SHP77 (cell line): ENCODE results near the gene COL18A1.

ENCODE experiments used
- DNase-seq, 2 experiments: peaks; one replicate each; lab custom pipeline; 2025; lab: John Stamatoyannopoulos, UW

Gene COL18A1

DNA sequence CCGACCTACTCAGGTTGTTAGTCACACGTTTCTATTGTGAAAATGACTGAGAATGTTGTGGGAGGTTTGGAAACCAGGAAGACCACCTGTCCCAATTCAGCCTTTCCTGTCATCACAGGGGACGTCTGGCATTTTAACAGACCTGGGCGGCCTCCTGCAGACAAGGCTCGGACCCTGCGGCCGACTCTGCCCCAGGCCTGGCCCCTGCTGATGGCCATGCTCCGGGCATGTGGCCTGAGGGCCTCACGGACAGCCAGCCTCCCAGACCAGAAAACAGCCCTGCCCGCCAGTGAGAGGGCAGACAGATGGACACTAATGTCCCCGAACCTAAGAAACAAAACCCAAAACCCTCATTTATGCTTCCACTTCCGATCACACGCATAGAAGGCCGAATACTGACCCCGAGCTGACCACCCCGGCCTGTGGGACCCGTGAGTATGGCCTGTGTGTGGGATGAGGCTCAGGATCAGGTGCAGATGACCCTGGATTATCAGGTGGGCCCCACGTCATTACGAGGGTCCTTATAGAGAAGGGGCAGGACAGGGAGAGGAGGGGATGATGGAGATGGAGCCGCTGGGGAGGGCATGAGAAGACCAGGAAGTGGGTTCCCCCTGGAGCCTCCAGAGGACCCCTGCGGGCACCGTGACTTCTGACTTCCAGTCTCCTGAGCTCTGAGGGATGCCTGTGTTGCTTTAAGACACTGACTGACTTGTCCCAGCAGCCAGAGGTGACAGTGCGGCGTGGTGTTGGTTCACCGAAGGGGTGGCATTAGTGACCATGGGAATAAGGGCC, 9.6 kb downstream of the COL18A1 start:
- DNase-seq, result no peak

DNA sequence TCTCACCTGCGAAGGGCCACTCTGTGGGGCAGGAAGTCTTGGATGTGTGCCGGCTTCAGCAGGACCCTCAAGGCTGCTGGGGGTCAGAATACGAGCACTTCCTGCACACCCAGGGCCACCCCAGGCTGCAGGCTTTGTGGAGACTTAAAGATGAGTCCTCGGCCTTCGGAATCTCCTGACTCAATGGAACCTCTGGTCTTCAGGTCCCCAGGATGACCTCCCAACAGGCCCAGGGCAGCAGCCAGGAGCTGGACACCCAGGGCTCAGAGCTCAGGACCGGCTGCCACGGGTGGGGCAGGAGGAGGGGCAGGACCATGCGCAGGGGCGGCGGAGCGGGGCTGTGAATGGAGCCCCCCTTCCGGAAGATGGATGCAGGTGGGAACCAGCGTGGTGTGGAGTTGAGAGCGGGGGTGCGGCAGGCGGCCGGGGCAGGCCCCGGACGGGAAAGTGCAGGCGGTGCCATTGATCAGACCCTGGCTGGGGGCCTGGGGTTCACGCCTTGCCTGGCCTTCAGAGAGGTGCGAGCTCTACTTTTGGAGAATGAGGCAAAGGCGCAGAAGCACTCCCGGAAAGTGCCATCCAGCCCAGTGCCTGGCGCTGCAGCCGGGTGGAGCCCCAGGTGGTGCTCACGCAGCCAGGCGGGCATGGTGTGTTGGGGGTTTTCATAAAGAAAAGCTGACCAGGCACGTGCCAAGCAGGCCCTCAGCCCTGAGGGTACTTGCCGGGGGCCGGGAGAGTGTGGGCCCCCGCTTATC, 10.4 kb downstream of the COL18A1 start:
- DNase-seq, result no peak

DNA sequence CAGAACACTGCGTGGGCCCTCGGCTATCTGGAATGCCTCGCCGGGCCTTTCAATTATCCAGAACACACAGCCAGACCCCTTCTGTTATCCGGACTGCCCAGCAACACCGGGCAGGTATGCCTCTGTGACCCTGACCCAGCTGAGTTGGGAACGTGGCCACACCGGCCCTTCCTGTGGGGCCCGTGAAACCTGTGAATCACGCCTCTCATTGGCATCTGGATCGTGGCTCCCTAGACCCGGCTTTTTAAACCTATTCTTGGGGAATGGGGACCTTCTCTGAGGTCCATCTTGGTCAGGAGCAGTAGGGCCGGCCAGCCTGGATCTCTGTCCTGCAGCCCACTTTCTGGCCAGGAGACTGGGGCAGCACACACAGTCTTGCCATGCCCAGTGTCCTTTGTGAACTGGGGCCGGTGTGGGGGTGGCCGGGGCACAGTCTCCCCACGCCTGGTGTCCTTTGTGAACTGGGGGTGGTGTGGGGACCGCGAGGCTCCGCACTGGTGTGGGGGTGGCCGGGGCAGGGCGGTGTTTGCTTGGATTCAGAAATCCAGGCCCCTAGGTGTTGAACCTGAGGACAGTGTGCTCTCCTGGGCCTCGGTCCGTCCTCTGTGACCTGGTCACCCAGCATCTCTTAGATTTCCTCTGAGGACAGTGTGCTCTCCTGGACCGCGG, 11.1 kb downstream of the COL18A1 start:
- no peak for DNase-seq

DNA sequence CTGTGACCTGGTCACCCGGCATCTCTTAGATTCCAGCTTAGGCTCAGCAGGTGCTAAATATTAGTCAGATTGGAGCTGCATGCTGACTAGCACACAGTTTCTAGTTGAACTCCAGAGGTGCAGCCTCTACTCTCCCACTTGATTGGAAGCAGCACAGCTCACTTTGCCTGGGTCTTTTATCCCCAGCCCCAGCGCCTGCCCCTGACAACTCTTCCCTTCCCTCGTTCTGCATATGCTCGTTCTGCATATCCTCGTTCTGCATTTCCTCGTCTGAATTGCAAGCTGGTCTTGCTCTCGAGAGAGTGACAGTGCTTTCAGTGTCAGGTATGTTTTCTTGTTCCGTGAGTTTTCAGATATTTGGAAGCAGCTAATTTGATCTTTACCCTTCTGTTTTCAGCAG, 11.7 kb downstream of the COL18A1 start:
- DNase-seq, result no peak

GRCh38 chr21:45417256-45417950, 12.4 kb downstream of the COL18A1 start:
- DNase-seq, result no peak

DNA sequence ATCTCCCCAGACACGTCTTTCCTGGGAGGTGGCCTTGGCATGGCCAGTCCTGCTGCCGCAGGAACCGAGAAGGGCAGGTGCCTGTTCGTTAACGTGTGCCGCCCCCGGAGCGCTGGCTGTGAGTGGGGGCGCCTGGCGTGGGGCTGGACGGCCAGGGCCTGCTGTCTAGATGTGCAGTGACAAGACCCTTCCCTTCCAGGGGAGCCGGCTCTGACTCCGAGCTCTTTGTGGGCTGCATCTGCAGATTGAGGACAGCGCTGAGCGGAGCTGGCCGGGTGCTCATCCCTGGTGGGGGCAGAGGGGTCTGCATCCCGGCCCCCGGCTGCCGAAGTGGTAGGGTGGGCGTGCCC, 13.0 kb downstream of the COL18A1 start:
- no peak for DNase-seq

DNA sequence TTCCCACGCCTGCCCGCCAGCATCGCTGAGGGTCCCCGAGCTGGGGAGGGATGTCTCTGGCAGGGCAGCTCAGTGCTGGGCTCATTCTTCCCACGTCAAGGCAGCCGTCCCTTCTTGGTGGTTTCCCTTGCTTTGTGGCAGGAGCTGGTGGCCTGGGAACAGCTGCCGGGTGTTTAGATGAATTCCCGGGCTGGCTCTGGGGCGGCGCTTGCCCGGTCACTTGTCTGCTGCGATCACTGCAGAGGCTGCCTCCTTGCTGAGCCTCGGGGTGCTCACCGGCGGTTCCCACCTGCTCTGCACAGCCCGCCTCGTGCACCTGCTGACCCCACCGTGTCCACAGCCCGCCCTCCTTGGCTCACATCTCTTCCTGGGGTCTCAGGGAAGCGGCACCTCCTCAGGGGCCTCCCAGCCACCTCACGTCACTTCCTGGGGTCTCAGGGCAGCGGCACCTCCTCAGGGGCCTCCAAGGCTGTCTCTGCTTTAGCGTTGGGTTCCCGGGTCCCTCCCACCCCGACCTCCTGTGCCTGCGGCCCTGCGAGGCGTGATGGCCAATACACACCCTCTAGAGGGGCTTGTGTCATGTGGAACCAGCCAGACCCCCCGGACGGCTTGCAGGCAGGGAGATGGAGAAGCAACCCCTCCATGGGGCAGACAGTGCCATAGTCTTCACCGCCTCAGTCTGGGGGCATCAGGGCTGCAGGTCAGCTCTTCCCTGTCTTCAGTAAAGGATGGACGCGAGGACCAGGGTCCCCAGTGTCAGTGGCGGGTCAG, 13.5 kb downstream of the COL18A1 start:
- no peak for DNase-seq

GRCh38 chr21:45419162-45419561, 14.2 kb downstream of the COL18A1 start:
- no peak for DNase-seq

GRCh38 chr21:45420061-45421041, 15.4 kb downstream of the COL18A1 start:
- peak in 1 of 2 experiments; percentile 11 for DNase-seq

DNA sequence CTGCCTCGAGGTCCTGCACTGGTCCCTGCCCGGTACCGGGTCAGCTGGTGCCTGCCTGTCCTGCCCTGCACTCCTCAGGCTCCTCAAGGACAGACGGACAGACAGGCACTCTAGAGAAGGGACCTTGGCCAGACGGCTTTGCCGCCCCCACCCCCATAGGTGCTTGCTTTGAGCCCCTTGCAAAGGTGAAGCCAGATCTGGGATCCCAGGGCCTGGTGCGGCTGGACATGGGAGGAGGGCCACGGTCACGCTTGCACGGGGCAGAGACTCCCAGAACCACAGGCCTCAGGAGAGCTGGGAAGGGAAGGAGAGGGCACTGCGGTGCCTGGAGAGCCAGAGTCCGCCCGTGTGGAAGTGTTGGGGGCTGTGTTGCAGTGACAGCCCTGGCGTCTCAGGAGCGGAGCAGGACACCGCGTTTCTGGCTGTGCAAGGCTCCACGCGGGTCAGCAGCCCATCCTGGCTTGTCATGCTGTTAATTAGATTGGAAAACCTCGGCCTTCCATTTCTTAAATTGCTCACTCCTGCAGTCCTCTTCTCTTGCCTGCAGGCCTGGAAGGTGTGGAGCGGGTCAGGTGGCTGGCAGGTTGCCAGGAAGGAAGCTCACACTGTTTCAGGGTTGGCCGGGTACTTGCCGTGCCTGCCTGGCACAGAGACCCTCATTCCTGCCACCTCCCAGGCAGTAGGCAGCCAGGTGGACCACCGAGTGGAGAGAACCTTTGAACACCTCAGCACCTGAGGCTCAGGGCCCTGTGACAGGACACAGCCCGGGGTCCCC, 16.3 kb downstream of the COL18A1 start:
- DNase-seq, result no peak

DNA sequence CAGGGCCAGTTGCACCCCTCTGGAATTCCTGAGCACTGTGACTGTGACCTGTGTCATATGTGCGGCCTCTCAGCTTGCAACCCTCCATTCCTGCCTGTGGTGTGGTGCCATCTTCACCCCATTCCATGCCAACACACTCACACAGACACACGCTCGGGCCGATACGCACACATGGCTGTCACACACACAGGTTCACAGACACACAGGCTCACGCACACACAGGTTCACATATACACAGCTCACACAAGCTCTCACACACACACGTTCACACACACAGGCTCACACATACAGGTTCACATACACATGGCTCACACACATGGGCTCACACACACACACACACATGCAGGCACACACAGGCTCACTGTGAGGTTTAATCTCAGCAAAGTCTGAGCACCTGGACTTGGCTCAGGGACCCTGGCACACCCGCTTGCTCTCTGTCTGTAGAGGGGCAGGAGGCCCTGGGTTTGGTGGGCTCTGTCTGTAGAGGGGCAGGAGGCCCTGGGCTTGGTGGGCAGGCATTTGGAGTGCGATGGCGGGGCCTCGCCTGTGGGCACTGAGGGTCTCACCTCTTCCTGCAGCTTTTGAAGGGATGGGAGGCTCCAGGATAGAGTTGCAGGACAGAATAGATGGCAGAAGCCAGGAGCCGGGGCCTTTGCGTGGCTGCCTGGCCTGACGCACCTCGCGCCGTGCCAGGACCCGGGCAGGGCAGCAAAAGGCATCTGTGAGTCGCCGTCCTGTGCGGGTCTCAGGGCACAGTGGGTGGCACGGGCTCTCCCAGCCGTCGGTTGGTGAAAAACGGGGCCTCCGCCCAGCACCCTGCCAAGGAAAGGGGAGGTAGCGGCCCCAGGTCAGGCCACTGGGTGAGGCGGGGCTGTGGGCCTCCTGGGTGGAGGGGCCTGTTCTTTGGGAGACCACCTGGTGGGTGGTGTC, 17.1 kb downstream of the COL18A1 start:
- no peak for DNase-seq

DNA sequence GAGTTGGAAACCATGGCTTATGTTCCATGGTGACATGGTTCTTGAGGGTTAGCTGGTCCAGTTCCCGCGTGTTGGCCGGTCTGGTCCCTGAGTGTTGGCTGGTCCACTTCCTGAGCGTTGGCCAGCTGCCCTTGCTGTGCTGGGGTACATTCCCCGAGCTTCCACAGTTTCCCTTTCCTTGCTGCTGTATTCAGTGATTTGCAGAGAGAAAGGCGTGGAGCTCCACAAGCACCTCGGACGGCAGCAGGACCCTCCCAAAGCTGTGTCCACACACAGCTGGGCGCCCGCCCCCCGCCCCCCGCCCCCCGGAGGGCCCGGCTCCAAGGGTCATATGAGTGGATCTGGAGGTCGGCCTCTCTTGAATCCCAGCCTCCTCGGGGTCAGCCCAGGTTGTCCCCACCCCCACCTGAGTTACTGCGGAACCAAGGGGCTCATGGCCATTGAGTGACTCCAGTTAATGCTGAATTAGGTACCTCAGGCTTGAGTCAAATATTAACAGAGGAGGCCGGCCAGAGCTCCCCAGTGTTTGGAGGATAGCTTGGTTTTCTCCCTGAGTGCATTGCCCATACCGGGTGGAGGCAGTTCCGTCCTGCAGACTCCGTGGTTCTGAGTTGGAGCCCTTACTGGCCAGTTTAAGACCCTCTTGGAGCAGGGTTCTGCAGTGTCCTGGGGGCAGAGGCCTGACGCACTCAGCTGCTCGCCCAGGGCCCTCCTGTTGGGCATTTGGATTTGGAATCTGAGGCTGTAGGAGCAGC, 18.4 kb downstream of the COL18A1 start:
- DNase-seq, result no peak

DNA sequence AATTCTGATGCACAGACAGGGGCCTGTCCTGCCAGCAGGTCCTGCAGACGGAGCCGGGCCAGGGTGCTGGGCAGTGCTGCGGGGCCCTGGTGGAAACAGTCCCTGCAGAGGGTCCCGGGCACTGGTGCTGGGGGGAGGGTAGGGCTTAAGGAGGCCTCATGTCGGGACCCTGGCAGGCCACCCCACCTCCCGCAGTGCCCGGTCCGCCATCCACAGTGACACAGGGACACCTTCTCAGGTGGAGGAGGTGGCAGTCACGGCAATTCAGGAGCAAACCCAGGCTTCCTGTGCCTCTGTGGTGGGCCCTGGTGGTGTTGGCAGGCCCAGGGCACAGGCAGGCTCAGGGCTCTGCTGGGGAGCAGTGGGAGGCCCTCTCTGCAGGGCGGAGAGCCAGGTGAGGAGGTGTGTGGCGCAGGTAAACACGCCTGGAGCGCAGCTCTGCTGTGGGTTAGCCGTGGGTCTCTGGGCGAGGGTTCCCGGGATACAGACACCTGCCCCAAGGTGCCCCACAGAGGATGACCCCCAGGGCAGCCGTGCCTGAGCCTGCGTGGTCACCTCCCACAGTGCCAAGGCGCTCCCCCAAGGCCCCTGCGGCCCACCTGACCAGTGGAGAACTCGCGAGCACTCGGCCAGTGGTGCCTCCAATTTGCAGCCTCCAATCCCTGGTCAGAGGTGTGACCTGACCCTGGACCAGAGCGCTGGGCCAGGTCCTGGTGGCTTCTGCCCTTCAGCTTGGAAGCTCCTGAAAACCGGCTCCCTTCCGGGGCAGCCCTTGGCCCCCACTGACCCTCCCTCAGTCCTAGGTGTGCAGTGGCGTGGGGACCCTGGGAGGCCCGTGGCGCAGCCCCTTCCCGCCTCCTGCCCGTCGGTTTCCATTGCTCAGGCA, 19.2 kb downstream of the COL18A1 start:
- DNase-seq, result no peak

- DNase-seq, result no peak
Measured at GRCh38 chr21:45424854-45425795, 20.2 kb downstream of the COL18A1 start.
